Natural killer cell (primary cell): ENCODE results near the gene SEMA3B. TPM values are rescaled to one million over a fixed set of nuclear protein-coding genes. Genes with fewer than 3 reads are reported as not detected.

ENCODE experiments used
- ATAC-seq, 3 donors: fragments of 150-1000 bp in 2 of 3; fragments of 200-7000 bp in 1 of 3; cut with Tn5 transposase; 1 replicate in 1 of 3; 2 replicates in 2 of 3; pipeline ENCODE4 v1.10.0; 2021; ENCODE audit warnings: mild to moderate bottlenecking in 2 of 3, moderate library complexity in 2 of 3
- DNase-seq, 2 donors: peaks; one replicate each; pipeline versions ENCODE4 v3.0.0 to v3.0.0-alpha.2; 2013 to 2021; ENCODE audit warnings: mixed read lengths in 1 of 2
- H3K27ac ChIP-seq: one replicate; pipeline ENCODE4 v1.5.1; 2013; ENCODE audit warnings: mild to moderate bottlenecking, low read length
- H3K27me3 ChIP-seq: one replicate; pipeline ENCODE4 v1.6.1; 2013; ENCODE audit warnings: low read length; ENCODE audit not compliant: control insufficient read depth, insufficient read depth
- H3K36me3 ChIP-seq: one replicate; pipeline ENCODE4 v1.6.1; 2013; ENCODE audit warnings: low read length; ENCODE audit not compliant: control insufficient read depth, insufficient read depth
- H3K4me1 ChIP-seq: one replicate; pipeline ENCODE4 v1.6.1; 2013; ENCODE audit warnings: low read length; ENCODE audit not compliant: control insufficient read depth, insufficient read depth
- H3K4me3 ChIP-seq: one replicate; pipeline ENCODE4 v1.5.1; 2013; ENCODE audit warnings: low read length
- H3K9me3 ChIP-seq: one replicate; pipeline ENCODE4 v1.6.1; 2013; ENCODE audit warnings: low read length; ENCODE audit not compliant: control insufficient read depth, insufficient read depth
- H3K27ac Mint-ChIP-seq, 2 donors: one replicate each; pipeline ENCODE4 v1.8.0; 2022; ENCODE audit warnings: mild to moderate bottlenecking in 2 of 2, mixed read lengths in 2 of 2, moderate library complexity in 1 of 2
- H3K27me3 Mint-ChIP-seq, 2 donors: one replicate each; pipeline ENCODE4 v1.8.0; 2022; ENCODE audit warnings: low read depth in 2 of 2, mixed read lengths in 2 of 2
- H3K36me3 Mint-ChIP-seq: one replicate; pipeline ENCODE4 v1.8.0; 2022; ENCODE audit warnings: mixed read lengths
- H3K4me1 Mint-ChIP-seq, 2 donors: one replicate each; pipeline ENCODE4 v1.8.0; 2022; ENCODE audit warnings: mixed read lengths in 2 of 2
- H3K4me3 Mint-ChIP-seq: one replicate; pipeline ENCODE4 v1.8.0; 2022; ENCODE audit warnings: mild to moderate bottlenecking, moderate library complexity, mixed read lengths
- H3K9me3 Mint-ChIP-seq, 2 donors: one replicate each; pipeline ENCODE4 v1.8.0; 2022; ENCODE audit warnings: mixed read lengths in 2 of 2
- WGBS: methylation state at CpG from one replicate; pipeline ENCODE4 v1.1.7; 2013; ENCODE audit warnings: missing lambda C conversion rate; ENCODE audit not compliant: insufficient coverage; 5-methylcytosine and 5-hydroxymethylcytosine counted together
- intact Hi-C: fragments of 100-400 bp; cut with micrococcal nuclease; formaldehyde crosslinking; loops from one replicate; pipeline ENCODE4 v1.14.2; 2022
- total RNA-seq, 4 donors: library from RNA; stranded (reverse); fragments of 120-200 nt in 1 of 4; gene quantifications; one replicate each; pipeline versions ENCODE4 v1.2.3 to v1.2.4, GENCODE V29; 2013 to 2022
- TF ChIP-seq, protein P1 (sequence below): fragments of 200-600 bp; IDR thresholded peaks from one replicate; pipeline ENCODE4 v1.8.0; 2022; ENCODE audit warnings: antibody characterized with exemption

The SEMA3B gene
- total RNA-seq, 3 donors from 2014 or later (not counting 1 experiment from before 2014, with no cell fraction given): 0.97 to 2.0 (median 0.99) TPM

DNA sequence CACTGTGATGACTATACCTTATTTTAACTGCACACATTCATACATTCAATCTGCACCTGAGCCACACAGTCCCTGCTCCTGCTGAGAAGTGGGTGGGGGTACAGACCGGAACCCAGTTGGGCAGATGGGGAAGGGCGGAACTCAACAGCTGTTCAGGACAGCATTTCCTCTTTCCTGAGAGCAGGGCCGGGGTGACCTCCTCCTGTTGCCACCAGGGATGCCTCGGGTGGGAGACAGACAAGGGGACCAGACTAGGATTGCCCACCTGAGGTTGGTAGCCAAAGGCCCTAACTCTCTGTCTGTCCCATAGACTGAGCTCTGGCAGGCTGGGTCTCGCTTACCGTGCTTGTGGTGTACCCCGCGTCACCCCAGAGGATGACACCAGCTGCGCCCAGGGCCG lies 49.7 kb downstream of the SEMA3B start:
- 59% methylated on average over 10 of the region's 10 CpGs for WGBS
- Histone ChIP-seq H3K27ac (peak overlapping the region; percentile 14), H3K4me3 (no peak overlapping the region), H3K4me1 (peaks cover 67% of the 10 kb centered on the region), H3K27me3 (no peaks in the 10 kb centered on the region), H3K9me3 (no peaks in the 10 kb centered on the region), H3K36me3 (no peaks in the 10 kb centered on the region)
- ATAC-seq (no peak), DNase-seq (no peak)
- peak overlapping the region; percentile 72 for H3K4me3 Mint-ChIP-seq
- intact Hi-C loops: no loop called here
- H3K9me3 Mint-ChIP-seq: no peaks in the 10 kb centered on the region
- no peaks in the 10 kb centered on the region for H3K36me3 Mint-ChIP-seq
- TF ChIP-seq, protein P1, sequence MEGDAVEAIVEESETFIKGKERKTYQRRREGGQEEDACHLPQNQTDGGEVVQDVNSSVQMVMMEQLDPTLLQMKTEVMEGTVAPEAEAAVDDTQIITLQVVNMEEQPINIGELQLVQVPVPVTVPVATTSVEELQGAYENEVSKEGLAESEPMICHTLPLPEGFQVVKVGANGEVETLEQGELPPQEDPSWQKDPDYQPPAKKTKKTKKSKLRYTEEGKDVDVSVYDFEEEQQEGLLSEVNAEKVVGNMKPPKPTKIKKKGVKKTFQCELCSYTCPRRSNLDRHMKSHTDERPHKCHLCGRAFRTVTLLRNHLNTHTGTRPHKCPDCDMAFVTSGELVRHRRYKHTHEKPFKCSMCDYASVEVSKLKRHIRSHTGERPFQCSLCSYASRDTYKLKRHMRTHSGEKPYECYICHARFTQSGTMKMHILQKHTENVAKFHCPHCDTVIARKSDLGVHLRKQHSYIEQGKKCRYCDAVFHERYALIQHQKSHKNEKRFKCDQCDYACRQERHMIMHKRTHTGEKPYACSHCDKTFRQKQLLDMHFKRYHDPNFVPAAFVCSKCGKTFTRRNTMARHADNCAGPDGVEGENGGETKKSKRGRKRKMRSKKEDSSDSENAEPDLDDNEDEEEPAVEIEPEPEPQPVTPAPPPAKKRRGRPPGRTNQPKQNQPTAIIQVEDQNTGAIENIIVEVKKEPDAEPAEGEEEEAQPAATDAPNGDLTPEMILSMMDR: no peak
- H3K27ac Mint-ChIP-seq: peak overlapping the region; percentile 38 to 76
- H3K27me3 Mint-ChIP-seq: no peaks in the 10 kb centered on the region
- peaks cover 22 to 34% of the 10 kb centered on the region in 2 donors for H3K4me1 Mint-ChIP-seq

DNA sequence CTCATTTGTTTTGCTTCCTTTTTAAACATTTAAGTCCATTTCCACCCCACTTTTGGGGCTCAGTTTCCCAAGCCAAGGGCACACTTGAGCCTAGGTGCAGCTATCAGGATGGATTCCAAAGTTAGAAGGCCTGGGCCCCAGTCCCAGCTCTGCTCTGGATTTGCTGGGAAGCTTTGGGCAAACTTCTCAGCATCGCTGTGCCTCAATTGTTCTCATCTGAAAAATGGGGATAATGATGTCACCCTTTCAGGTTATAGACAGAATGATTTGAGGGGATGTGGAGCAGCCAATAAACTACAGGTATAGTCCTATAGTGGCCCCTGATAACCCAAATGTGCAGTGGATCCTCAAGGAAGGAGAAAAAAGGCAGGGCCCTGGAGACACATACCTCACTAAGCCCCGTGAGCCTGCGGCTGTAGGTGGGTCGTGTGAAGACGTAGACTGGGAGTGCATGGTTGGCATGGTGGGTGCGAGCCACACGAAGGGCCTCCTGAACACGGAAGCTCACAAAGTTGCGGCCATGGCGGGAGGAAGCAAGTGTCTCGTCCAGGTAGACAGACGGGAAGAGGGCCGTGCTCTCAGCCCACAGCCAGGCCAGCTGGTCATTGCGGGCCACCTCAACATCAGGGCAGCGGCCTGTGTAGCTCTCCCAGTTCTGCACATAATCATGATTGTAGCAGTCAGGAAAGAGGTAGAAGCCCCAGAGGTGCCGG lies 50.4 kb downstream of the SEMA3B start:
- WGBS: 97% methylated on average over 16 of the region's 16 CpGs
- ATAC-seq (no peak), DNase-seq (no peak)
- Mint-ChIP-seq H3K9me3 (no peaks in the 10 kb centered on the region), H3K27ac (peak overlapping the region; percentile 38 to 76), H3K27me3 (no peaks in the 10 kb centered on the region), H3K4me3 (peak overlapping the region; percentile 71), H3K4me1 (peaks cover 22 to 39% of the 10 kb centered on the region in 2 donors), H3K36me3 (no peaks in the 10 kb centered on the region)
- no peak overlapping the region for H3K4me3 ChIP-seq
- TF ChIP-seq, protein P1: no peak
- H3K36me3 ChIP-seq: no peaks in the 10 kb centered on the region
- no peaks in the 10 kb centered on the region for H3K27me3 ChIP-seq
- peaks cover 67% of the 10 kb centered on the region for H3K4me1 ChIP-seq
- no peaks in the 10 kb centered on the region for H3K9me3 ChIP-seq
- peak overlapping the region; percentile 14 for H3K27ac ChIP-seq
- intact Hi-C loops: no loop called here

DNA sequence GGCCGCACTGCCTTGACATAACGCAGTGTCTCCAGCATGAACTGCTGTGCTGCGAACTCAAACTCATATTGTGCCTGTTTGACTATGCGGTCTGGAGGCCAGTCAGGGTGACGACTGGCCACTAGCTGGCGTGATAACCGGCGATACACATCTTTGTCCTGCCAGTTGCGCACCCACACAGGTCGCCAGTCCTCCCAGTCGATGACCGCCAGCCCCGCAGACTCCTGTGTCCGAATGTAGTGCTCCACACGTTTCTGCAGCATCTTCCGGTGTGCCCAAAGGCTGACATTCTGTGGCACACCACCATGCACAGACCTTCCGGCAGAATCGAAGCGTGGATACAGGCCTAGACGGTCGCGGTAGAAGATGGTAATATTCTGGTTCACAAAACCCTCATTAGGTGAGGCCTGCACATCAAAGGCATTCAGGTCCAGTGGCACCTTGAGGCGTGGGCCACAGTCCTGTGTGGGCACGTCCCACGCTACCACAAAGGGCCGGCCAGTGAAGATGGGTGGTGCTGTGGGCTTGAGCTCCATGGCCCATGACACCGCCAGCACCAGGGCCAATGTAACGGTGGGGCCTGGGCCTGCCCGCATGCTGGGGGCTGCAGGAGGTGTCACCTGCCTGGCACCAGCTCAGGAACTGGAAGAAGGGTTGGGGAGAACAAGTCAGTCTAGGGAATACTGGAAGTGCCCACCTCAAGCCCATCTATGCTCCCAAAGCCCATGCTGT lies 51.1 kb downstream of the SEMA3B start:
- Histone ChIP-seq H3K27ac (no peak overlapping the region), H3K36me3 (no peaks in the 10 kb centered on the region), H3K4me1 (peaks cover 67% of the 10 kb centered on the region), H3K27me3 (no peaks in the 10 kb centered on the region), H3K4me3 (peak overlapping the region; percentile 66), H3K9me3 (no peaks in the 10 kb centered on the region)
- Mint-ChIP-seq H3K27ac (peak overlapping the region; percentile 69 to 87), H3K27me3 (no peaks in the 10 kb centered on the region), H3K4me1 (peaks cover 22 to 47% of the 10 kb centered on the region in 2 donors), H3K36me3 (no peaks in the 10 kb centered on the region), H3K9me3 (no peaks in the 10 kb centered on the region), H3K4me3 (peak overlapping the region; percentile 93)
- intact Hi-C loops: loop anchor here (2.0 kb wide), 1 partner anchor 17 kb away; no protein-coding TSS in a partner anchor
- TF ChIP-seq, protein P1: no peak
- ATAC-seq: no peak
- WGBS: 93% methylated on average over 29 of the region's 29 CpGs
- DNase-seq: no peak
